Suprapubic skin (tissue), 4 donors: Measurements from ENCODE around the gene TELO2. TPM values are rescaled to one million over a fixed set of nuclear protein-coding genes. Genes with fewer than 3 reads are reported as not detected.

Experiments used
- DNase-seq, 2 donors: peaks; one replicate each; pipeline ENCODE4 v3.0.0-alpha.2; 2019; ENCODE audit warnings: low spot score in 2 of 2
- H3K27ac ChIP-seq: fragments of 200-600 bp; sonication (generic); one replicate; pipeline ENCODE4 v1.5.1; 2019
- H3K27me3 ChIP-seq: fragments of 200-600 bp; sonication (generic); one replicate; pipeline ENCODE4 v1.5.1; 2019
- H3K36me3 ChIP-seq: fragments of 200-600 bp; sonication (generic); one replicate; pipeline ENCODE4 v1.5.1; 2019
- H3K4me1 ChIP-seq: fragments of 200-600 bp; sonication (generic); one replicate; pipeline ENCODE4 v1.5.1; 2019
- H3K4me3 ChIP-seq: fragments of 200-600 bp; sonication (generic); one replicate; pipeline ENCODE4 v1.5.1; 2019; ENCODE audit warnings: mild to moderate bottlenecking
- H3K9me3 ChIP-seq: fragments of 200-600 bp; sonication (generic); one replicate; pipeline ENCODE4 v1.5.1; 2019
- CTCF ChIP-seq, 2 donors: fragments of 200-600 bp in 1 of 2; fragments of 450-650 bp in 1 of 2; sonication (generic) in 1 of 2; IDR thresholded peaks; one replicate each; pipeline ENCODE4 v1.5.1; 2016 to 2019; ENCODE audit warnings: antibody characterized with exemption in 2 of 2, mild to moderate bottlenecking in 1 of 2, moderate library complexity in 1 of 2
- EP300 ChIP-seq: sonication (generic); formaldehyde crosslinking; IDR thresholded peaks from one replicate; pipeline ENCODE4 v1.6.1; 2017; ENCODE audit warnings: antibody characterized with exemption
- POLR2A ChIP-seq, 2 donors: fragments of 450-650 bp; IDR thresholded peaks; one replicate each; pipeline ENCODE4 v1.6.1; 2017; ENCODE audit warnings: antibody characterized with exemption in 2 of 2, mild to moderate bottlenecking in 2 of 2, moderate library complexity in 2 of 2
- POLR2AphosphoS5 ChIP-seq, 3 donors: sonication (generic); formaldehyde crosslinking; IDR thresholded peaks; one replicate each; pipeline ENCODE4 v1.6.1; 2017; ENCODE audit warnings: antibody characterized with exemption in 3 of 3
- WGBS: methylation state at CpG from one replicate; pipeline ENCODE4 v1.1.5; 2018; 5-methylcytosine and 5-hydroxymethylcytosine counted together
- total RNA-seq, 4 donors: library from RNA; depleted of rRNA; stranded (reverse); fragments of >200 nt; gene quantifications; one replicate each; pipeline ENCODE4 v1.1.0, GENCODE V29; 2016

TELO2 gene
- total RNA-seq, 4 donors from 2014 or later, result 28.1 to 86.1 (median 35.2) TPM

DNA sequence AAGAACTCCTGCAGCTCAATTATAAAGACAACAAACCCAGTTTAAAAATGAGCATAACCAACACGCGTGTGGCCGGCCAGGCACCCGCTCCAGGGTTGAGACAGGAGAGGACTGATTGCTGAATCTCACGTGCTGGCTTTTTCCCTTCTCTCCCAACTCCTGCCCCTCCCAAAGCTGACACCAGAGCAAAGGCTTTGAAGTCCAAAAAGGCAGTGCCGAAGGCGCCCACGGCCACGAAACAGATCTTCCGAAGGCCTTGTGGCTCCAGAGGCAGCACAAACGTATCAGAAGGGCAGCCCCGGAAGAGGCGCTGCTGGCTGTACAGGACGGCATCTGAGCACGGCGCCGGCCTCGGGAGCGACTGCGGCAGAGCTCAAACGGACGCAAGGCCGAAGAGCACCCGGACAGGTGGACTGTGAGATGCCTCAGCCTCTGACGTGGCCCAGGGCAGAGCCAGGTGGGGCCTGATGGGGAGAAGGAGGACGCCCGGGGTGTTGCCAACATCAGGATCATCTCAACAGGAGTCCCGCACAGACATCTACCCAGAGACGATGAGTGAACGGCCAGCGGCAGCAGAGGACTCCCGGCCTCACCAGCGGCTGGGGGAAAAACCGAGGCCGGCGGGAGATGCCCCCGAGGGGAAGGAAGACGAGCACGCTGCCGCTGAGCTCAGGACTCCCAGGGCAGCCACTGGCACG, 28.8 kb upstream of the TELO2 start:
- DNase-seq, result peak in 1 of 2 donors; percentile 76
- H3K27ac ChIP-seq, result no peak overlapping the region
- H3K4me3 ChIP-seq, result no peak overlapping the region
- TF ChIP-seq CTCF (IDR thresholded peaks at IDR 0.05) (no peak), POLR2AphosphoS5 (IDR thresholded peaks at IDR 0.05) (no peak), POLR2A (IDR thresholded peaks at IDR 0.05) (no peak), EP300 (no peak)
- H3K27me3 ChIP-seq, result no peaks in the 10 kb centered on the region
- peaks cover 23% of the 10 kb centered on the region for H3K36me3 ChIP-seq
- 87% methylated on average over 39 of the region's 41 CpGs for WGBS
- H3K4me1 ChIP-seq, result no peaks in the 10 kb centered on the region
- H3K9me3 ChIP-seq, result no peaks in the 10 kb centered on the region

GRCh38 chr16:1464894-1465566, 28.1 kb upstream of the TELO2 start:
- Histone ChIP-seq H3K4me3 (no peak overlapping the region), H3K27ac (no peak overlapping the region), H3K27me3 (no peaks in the 10 kb centered on the region), H3K36me3 (peaks cover 20% of the 10 kb centered on the region), H3K4me1 (peaks cover 4% of the 10 kb centered on the region), H3K9me3 (no peaks in the 10 kb centered on the region)
- TF ChIP-seq EP300, result no peak
- no peak for TF ChIP-seq POLR2AphosphoS5 (IDR thresholded peaks at IDR 0.05)
- TF ChIP-seq POLR2A (IDR thresholded peaks at IDR 0.05), result no peak
- TF ChIP-seq CTCF (IDR thresholded peaks at IDR 0.05), result no peak
- DNase-seq, result peak in 1 of 2 donors; percentile 74
- WGBS, result 93% methylated on average over 23 of the region's 33 CpGs

GRCh38 chr16:1465567-1465915, 27.6 kb upstream of the TELO2 start:
- peaks cover 9% of the 10 kb centered on the region for H3K4me1 ChIP-seq
- TF ChIP-seq CTCF (IDR thresholded peaks at IDR 0.05) (no peak), POLR2AphosphoS5 (IDR thresholded peaks at IDR 0.05) (no peak), EP300 (no peak), POLR2A (IDR thresholded peaks at IDR 0.05) (no peak)
- H3K4me3 ChIP-seq, result no peak overlapping the region
- no peak for DNase-seq
- H3K27me3 ChIP-seq, result no peaks in the 10 kb centered on the region
- H3K27ac ChIP-seq, result no peak overlapping the region
- H3K9me3 ChIP-seq, result no peaks in the 10 kb centered on the region
- peaks cover 15% of the 10 kb centered on the region for H3K36me3 ChIP-seq
- WGBS, result 81% methylated on average over 5 of the region's 13 CpGs

DNA sequence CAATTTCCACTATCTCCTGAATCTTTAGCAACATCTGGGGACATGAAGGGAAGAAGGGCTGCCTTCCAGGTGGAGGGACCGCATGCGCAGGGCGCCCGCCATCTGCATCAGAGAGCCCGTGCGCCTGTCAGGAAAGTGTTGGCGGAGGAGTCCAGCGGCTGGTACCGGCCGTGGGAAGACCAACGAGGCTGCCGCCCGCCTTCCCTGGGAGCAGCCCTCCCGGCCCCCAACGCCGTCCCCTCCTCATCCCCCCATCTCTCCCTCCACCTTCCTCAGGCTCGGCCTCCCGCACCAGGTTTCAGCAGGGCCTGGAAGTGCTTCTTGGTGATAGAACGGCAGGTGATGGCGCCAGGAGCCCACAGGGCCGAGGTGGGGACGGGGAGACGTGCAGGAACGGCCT, 27.1 kb upstream of the TELO2 start:
- H3K36me3 ChIP-seq, result peaks cover 10% of the 10 kb centered on the region

More for the DNA sequence above, 27.1 kb upstream of the TELO2 start:
- Histone ChIP-seq H3K4me1 (peaks cover 12% of the 10 kb centered on the region), H3K27me3 (no peaks in the 10 kb centered on the region), H3K4me3 (no peak overlapping the region), H3K9me3 (no peaks in the 10 kb centered on the region), H3K27ac (no peak overlapping the region)
- no peak for DNase-seq
- TF ChIP-seq POLR2AphosphoS5 (IDR thresholded peaks at IDR 0.05) (no peak), POLR2A (IDR thresholded peaks at IDR 0.05) (no peak), EP300 (no peak), CTCF (IDR thresholded peaks at IDR 0.05) (no peak)
- WGBS, result 90% methylated on average over 22 of the region's 24 CpGs
